ENCODE measurements around the gene KRTAP10-10. TPM values are rescaled to one million over a fixed set of nuclear protein-coding genes. Genes with fewer than 3 reads are reported as not detected.
"Not testable (repeated sequence)": the region's sequence is repeated elsewhere in the genome, so short reads cannot be mapped to it uniquely, and the experiment has no call there.

KRTAP10-10 gene
- polyA plus RNA-seq, 1 donor (not counting 4 experiments of a cell fraction or from before 2014, with no cell fraction given) = not detected

GRCh38 chr21:44632067-44632466, 5.1 kb upstream of the KRTAP10-10 start:
- Histone ChIP-seq H2AFZ (ENCODE audit: control insufficient read depth, low read length) (no peak overlapping the region), H3K36me3 (ENCODE audit: control insufficient read depth in 2 of 2, extremely low read depth in 1 of 2, insufficient read depth in 2 of 2, low read length in 2 of 2) (no peaks in the 10 kb centered on the region), H3K27me3 (ENCODE audit: control insufficient read depth, extremely low read depth, insufficient read depth, low read length) (no peaks in the 10 kb centered on the region), H3K4me3 (ENCODE audit: control insufficient read depth in 2 of 3, extremely low read depth in 1 of 3, insufficient read depth in 2 of 3, low read depth in 1 of 3, low read length in 3 of 3) (no peak overlapping the region), H3K27ac (ENCODE audit: control insufficient read depth, insufficient read depth, low read length) (no peak overlapping the region), H3K4me2 (ENCODE audit: control insufficient read depth, extremely low read depth, insufficient read depth, low read depth, low read length) (no peak overlapping the region), H3K9me1 (ENCODE audit: control insufficient read depth, extremely low read depth, insufficient read depth, low read length) (no peaks in the 10 kb centered on the region), H3K4me1 (ENCODE audit: control insufficient read depth, extremely low read depth, insufficient read depth, low read length) (no peaks in the 10 kb centered on the region), H3K79me2 (ENCODE audit: control insufficient read depth, insufficient read depth, low read length) (no peaks in the 10 kb centered on the region), H4K20me1 (ENCODE audit: control insufficient read depth, extremely low read depth, insufficient read depth, low read length) (no peaks in the 10 kb centered on the region), H3K9me3 (ENCODE audit: control insufficient read depth, low read depth, low read length) (peaks cover 3% of the 10 kb centered on the region), H3K9ac (ENCODE audit: control insufficient read depth, extremely low read depth, insufficient read depth, low read length) (no peak overlapping the region)
- no peak for DNase-seq (ENCODE audit: low read depth, low spot score)
- dilution Hi-C loops (cut with MboI; ENCODE audit: extremely low pct_ligation_motif_present, low sequenced_read_pairs) = no loop called here
- TF ChIP-seq CTCF (optimal IDR thresholded peaks at IDR 0.05 in 1 of 3, IDR thresholded peaks at IDR 0.05 in 1 of 3, conservative IDR thresholded peaks at IDR 0.05 in 1 of 3; ENCODE audit: extremely low read depth in 1 of 3, insufficient read depth in 2 of 3, low read length in 3 of 3) = no peak
- no peak for FAIRE-seq

- FAIRE-seq (no peak), DNase-seq (ENCODE audit: low read depth, low spot score) (no peak)
- no peaks in the 10 kb centered on the region for H3K79me2 ChIP-seq (ENCODE audit: control insufficient read depth, insufficient read depth, low read length)
- no peaks in the 10 kb centered on the region for H3K9me3 ChIP-seq (ENCODE audit: control insufficient read depth, low read depth, low read length)
- no peaks in the 10 kb centered on the region for H3K36me3 ChIP-seq (ENCODE audit: control insufficient read depth in 2 of 2, extremely low read depth in 1 of 2, insufficient read depth in 2 of 2, low read length in 2 of 2)
- TF ChIP-seq EZH2 (IDR thresholded peaks at IDR 0.05; ENCODE audit: low read length) = no peak
- TF ChIP-seq CTCF (optimal IDR thresholded peaks at IDR 0.05 in 1 of 3, IDR thresholded peaks at IDR 0.05 in 1 of 3, conservative IDR thresholded peaks at IDR 0.05 in 1 of 3; ENCODE audit: extremely low read depth in 1 of 3, insufficient read depth in 2 of 3, low read length in 3 of 3) = no peak
- H3K27me3 ChIP-seq (ENCODE audit: control insufficient read depth, extremely low read depth, insufficient read depth, low read length) = no peaks in the 10 kb centered on the region
- no peak overlapping the region for H3K9ac ChIP-seq (ENCODE audit: control insufficient read depth, extremely low read depth, insufficient read depth, low read length)
- no peak overlapping the region for H3K27ac ChIP-seq (ENCODE audit: control insufficient read depth, insufficient read depth, low read length)
- H3K9me1 ChIP-seq (ENCODE audit: control insufficient read depth, extremely low read depth, insufficient read depth, low read length) = no peaks in the 10 kb centered on the region
- dilution Hi-C loops (cut with MboI; ENCODE audit: extremely low pct_ligation_motif_present, low sequenced_read_pairs) = no loop called here
- H3K4me2 ChIP-seq (ENCODE audit: control insufficient read depth, extremely low read depth, insufficient read depth, low read depth, low read length) = no peak overlapping the region
- H4K20me1 ChIP-seq (ENCODE audit: control insufficient read depth, extremely low read depth, insufficient read depth, low read length) = no peaks in the 10 kb centered on the region
- H3K4me3 ChIP-seq (ENCODE audit: control insufficient read depth in 2 of 3, extremely low read depth in 1 of 3, insufficient read depth in 2 of 3, low read depth in 1 of 3, low read length in 3 of 3) = no peak overlapping the region
- no peak overlapping the region for H2AFZ ChIP-seq (ENCODE audit: control insufficient read depth, low read length)
- H3K4me1 ChIP-seq (ENCODE audit: control insufficient read depth, extremely low read depth, insufficient read depth, low read length) = no peaks in the 10 kb centered on the region
Measured at GRCh38 chr21:44636209-44637017, 743 bp upstream of the KRTAP10-10 start.

GRCh38 chr21:44637851-44638348, 744 bp downstream of the KRTAP10-10 start:
- H3K9me3 ChIP-seq (ENCODE audit: control insufficient read depth, low read depth, low read length); H3K36me3 ChIP-seq (ENCODE audit: control insufficient read depth in 2 of 2, extremely low read depth in 1 of 2, insufficient read depth in 2 of 2, low read length in 2 of 2); H3K79me2 ChIP-seq (ENCODE audit: control insufficient read depth, insufficient read depth, low read length); H4K20me1 ChIP-seq (ENCODE audit: control insufficient read depth, extremely low read depth, insufficient read depth, low read length); H3K9ac ChIP-seq (ENCODE audit: control insufficient read depth, extremely low read depth, insufficient read depth, low read length); H3K4me3 ChIP-seq (ENCODE audit: control insufficient read depth in 2 of 3, extremely low read depth in 1 of 3, insufficient read depth in 2 of 3, low read depth in 1 of 3, low read length in 3 of 3); DNase-seq (ENCODE audit: low read depth, low spot score); dilution Hi-C loops (cut with MboI; ENCODE audit: extremely low pct_ligation_motif_present, low sequenced_read_pairs); H3K27me3 ChIP-seq (ENCODE audit: control insufficient read depth, extremely low read depth, insufficient read depth, low read length); H3K4me2 ChIP-seq (ENCODE audit: control insufficient read depth, extremely low read depth, insufficient read depth, low read depth, low read length); H3K9me1 ChIP-seq (ENCODE audit: control insufficient read depth, extremely low read depth, insufficient read depth, low read length); H3K4me1 ChIP-seq (ENCODE audit: control insufficient read depth, extremely low read depth, insufficient read depth, low read length); FAIRE-seq; H2AFZ ChIP-seq (ENCODE audit: control insufficient read depth, low read length); H3K27ac ChIP-seq (ENCODE audit: control insufficient read depth, insufficient read depth, low read length): not testable (repeated sequence)

Data from keratinocyte (primary cell).